Aorta (tissue), 5 donors: ENCODE measurements around the gene PLK1. TPM values are rescaled to one million over a fixed set of nuclear protein-coding genes. Genes with fewer than 3 reads are reported as not detected.
"Not testable (repeated sequence)": the region's sequence is repeated elsewhere in the genome, so short reads cannot be mapped to it uniquely, and the experiment has no call there.

Experiments used
- ATAC-seq: fragments of 200-7000 bp; cut with Tn5 transposase; one replicate; pipeline ENCODE4 v1.9.1; 2022; ENCODE audit warnings: moderate library complexity; ENCODE audit not compliant: low FRiP score
- DNase-seq, 2 donors: peaks; one replicate each; pipeline ENCODE4 v3.0.0-alpha.2; 2020
- H3K27ac ChIP-seq, 2 donors: one replicate each; pipeline ENCODE4 v1.5.1; 2013; ENCODE audit warnings: low read length in 2 of 2, mild to moderate bottlenecking in 2 of 2, moderate library complexity in 2 of 2, control low read depth in 1 of 2, inconsistent platforms in 1 of 2, low read depth in 1 of 2
- H3K27me3 ChIP-seq, 2 donors: one replicate each; pipeline ENCODE4 v1.6.1; 2013; ENCODE audit warnings: control low read depth in 1 of 2, low read length in 1 of 2, mild to moderate bottlenecking in 1 of 2, moderate library complexity in 1 of 2; ENCODE audit not compliant: insufficient read depth in 2 of 2, control insufficient read depth in 1 of 2
- H3K36me3 ChIP-seq, 2 donors: one replicate each; pipeline ENCODE4 v1.6.1; 2013; ENCODE audit warnings: control low read depth in 1 of 2, low read length in 1 of 2, mild to moderate bottlenecking in 1 of 2; ENCODE audit not compliant: insufficient read depth in 2 of 2, control insufficient read depth in 1 of 2
- H3K4me1 ChIP-seq, 2 donors: one replicate each; pipeline ENCODE4 v1.6.1; 2013; ENCODE audit warnings: low read length in 2 of 2, control low read depth in 1 of 2, mild to moderate bottlenecking in 1 of 2, moderate library complexity in 1 of 2; ENCODE audit not compliant: insufficient read depth in 2 of 2, control insufficient read depth in 1 of 2
- H3K4me3 ChIP-seq, 2 donors: one replicate each; pipeline ENCODE4 v1.5.1; 2013; ENCODE audit warnings: low read length in 2 of 2, control low read depth in 1 of 2, mild to moderate bottlenecking in 1 of 2
- H3K9me3 ChIP-seq: one replicate; pipeline ENCODE4 v1.6.1; 2013; ENCODE audit warnings: mild to moderate bottlenecking, low read length; ENCODE audit not compliant: control insufficient read depth
- WGBS, 2 donors: extraction: QIAGEN DNeasy Blood & Tissue Kit; methylation state at CpG; one replicate each; pipeline ENCODE4 v1.1.7; 2013; 5-methylcytosine and 5-hydroxymethylcytosine counted together
- intact Hi-C, 2 donors: fragments of 100-400 bp; cut with DNase I; formaldehyde crosslinking; loops; one replicate each; pipeline versions ENCODE4 v1.14.2 to v1.15.0; 2022
- polyA plus RNA-seq, 2 donors: library from polyadenylated mRNA; stranded (reverse); fragments of 200-250 nt; gene quantifications; one replicate each; pipeline ENCODE4 v1.2.3, GENCODE V29; 2013
- total RNA-seq, 2 donors: library from RNA; stranded (reverse); fragmentation: NEBNext Ultra II Directional; extraction: Animal tissue kit (Norgen Biotek cat#: 25700); gene quantifications; one replicate each; pipeline ENCODE4 v1.2.1, GENCODE V29; 2021
- donor health status: healthy with polysubstance abuse.
- donor health status: Bipolar disorder and iron deficiency.
- donor health status: DM: no; HTN: no; CAD: no.
- donor health status: DM: no; HTN: no; CAD: no.
- donor health status: DM: yes; HTN: yes; CAD: no.

PLK1 gene
- total and polyA plus RNA-seq, 4 donors: 0.88 to 4.7 (median 2.4) TPM

- ATAC-seq: no peak
- peak in 1 of 2 donors; percentile 42 for DNase-seq
- Histone ChIP-seq H3K27ac (no peak overlapping the region), H3K4me3 (no peak overlapping the region), H3K9me3 (peaks cover 5% of the 10 kb centered on the region), H3K4me1 (no peaks in the 10 kb centered on the region), H3K36me3 (no peaks in the 10 kb centered on the region), H3K27me3 (no peaks in the 10 kb centered on the region)
- intact Hi-C loops: no loop called here
- WGBS, 2 donors: 64 to 71% methylated on average over 4 of the region's 4 CpGs
Observed at GRCh38 chr16:23711785-23712184, 33.1 kb downstream of the PLK1 start.

DNA sequence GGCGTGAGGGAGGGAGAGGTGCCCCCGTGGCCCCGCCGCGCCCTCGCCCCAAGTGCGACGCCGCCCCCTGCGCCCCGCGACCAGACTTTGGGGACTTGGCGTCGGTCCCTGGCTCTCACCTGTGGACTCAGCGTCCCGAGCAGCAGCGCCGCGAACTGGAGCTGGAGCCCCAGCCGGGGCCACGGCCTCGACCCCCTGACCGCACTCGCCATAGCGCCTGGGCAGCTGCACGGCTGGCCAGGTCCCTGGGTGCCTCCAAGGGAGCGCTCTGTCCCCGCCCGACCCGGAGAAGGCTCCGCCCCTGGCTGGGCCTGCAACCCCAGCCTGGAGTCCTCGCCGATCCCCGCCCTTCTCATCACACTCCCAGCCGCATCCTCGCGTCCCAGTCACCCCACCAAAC, 34.3 kb downstream of the PLK1 start, which contains the start of gene ERN2:
ERN2 (minus strand) TSS at position 247 of the 400 bp plus-strand sequence; CDS start at position 212, 35 bp downstream.
- Histone ChIP-seq H3K36me3 (no peaks in the 10 kb centered on the region), H3K4me3 (no peak within 1 kb of the TSS), H3K4me1 (no peaks in the 10 kb centered on the region), H3K27ac (no peak within 1 kb of the TSS), H3K27me3 (no peaks in the 10 kb centered on the region), H3K9me3 (peaks cover 5% of the 10 kb centered on the region)
- intact Hi-C loops: no loop called here
- ATAC-seq (no peak), DNase-seq (no peak)
- 2 to 3% methylated on average over 29 to 37 of the region's 37 CpGs for WGBS, 2 donors

DNA sequence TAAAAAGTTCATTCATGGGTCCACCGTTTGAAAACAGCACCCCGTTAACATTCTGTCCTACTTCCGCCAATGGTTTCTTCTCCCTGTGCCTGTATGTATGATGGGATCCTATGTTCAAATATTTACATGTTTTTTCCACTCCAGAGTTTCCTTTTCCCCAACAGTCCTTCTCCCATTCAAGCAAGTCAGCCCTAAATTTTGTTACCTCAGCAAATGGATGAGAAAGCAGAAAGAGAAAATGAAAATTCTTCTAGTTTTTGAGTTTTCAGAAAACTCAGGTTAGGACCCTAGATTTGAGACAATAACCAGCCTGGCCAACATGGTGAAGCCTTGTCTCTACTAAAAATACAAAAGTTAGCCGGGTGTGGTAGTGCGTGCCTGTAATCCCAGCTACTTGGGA, 37.8 kb downstream of the PLK1 start:
- Histone ChIP-seq H3K36me3 (no peaks in the 10 kb centered on the region), H3K27ac (no peak overlapping the region), H3K27me3 (no peaks in the 10 kb centered on the region), H3K4me1 (no peaks in the 10 kb centered on the region), H3K4me3 (no peak overlapping the region), H3K9me3 (peaks cover 2% of the 10 kb centered on the region)
- no peak for ATAC-seq
- WGBS, 2 donors: 80 to 85% methylated on average over 5 of the region's 5 CpGs
- intact Hi-C loops: no loop called here
- no peak for DNase-seq

GRCh38 chr16:23722613-23723240, 44.0 kb downstream of the PLK1 start:
- intact Hi-C loops, H3K27me3 ChIP-seq, H3K27ac ChIP-seq, DNase-seq, H3K9me3 ChIP-seq, H3K36me3 ChIP-seq, H3K4me3 ChIP-seq, H3K4me1 ChIP-seq, ATAC-seq: not testable (repeated sequence)
- 76 to 80% methylated on average over 9 of the region's 9 CpGs for WGBS, 2 donors

DNA sequence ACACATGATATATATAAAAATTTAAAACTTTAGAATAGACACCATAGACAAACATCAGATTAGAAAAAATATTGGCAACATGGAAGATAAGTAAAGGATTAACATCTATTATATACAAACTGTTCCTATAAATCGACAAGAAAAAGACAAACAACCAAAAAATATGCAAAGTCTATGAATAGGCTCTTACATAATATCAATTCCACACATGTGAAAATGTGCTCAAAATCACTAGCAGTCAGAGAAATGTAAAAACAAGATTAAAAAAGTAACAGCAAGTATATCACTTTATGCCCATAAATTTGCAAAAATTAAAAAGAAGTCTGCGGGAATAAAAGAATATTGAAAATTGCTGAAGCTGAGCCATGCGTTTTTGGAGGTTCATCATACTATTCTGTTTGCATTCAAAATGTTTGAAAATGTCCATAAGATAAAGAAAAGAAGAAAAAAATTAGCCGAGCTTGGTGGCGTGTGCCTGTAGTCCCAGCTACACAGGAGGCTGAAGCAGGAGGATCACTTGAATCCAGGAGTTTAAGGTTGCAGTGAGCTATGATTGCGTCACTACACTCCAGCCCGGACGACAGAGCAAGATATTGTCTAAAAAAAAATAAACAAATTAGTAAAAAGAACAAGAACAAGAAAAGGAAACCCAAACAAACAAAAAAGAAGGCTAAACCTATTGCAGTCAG, 45.6 kb downstream of the PLK1 start:
- Histone ChIP-seq H3K36me3 (no peaks in the 10 kb centered on the region), H3K4me1 (no peaks in the 10 kb centered on the region), H3K4me3 (no peak overlapping the region), H3K27me3 (no peaks in the 10 kb centered on the region), H3K9me3 (peaks cover 2% of the 10 kb centered on the region), H3K27ac (no peak overlapping the region)
- ATAC-seq (no peak), DNase-seq (no peak)
- intact Hi-C loops: no loop called here
- WGBS, 2 donors: 65 to 73% methylated on average over 8 of the region's 8 CpGs

DNA sequence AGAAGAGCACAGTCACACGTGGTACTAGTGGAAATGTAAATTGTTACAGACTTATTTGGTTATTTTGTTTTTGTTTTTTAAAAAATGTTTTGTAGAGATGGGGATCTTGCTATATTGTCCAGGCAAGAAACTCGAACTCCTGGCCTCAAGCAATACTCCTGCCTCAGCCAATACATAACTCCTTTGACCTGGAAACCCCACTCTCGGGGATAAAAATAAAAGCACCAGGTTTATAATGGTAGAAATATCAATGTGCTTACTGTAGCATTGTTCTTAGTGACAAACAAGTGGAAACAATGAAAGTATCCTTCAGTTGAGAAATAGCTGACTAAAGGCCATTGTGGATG, 46.1 kb downstream of the PLK1 start:
- no peak for ATAC-seq
- WGBS, 2 donors: 57 to 62% methylated on average over 3 of the region's 3 CpGs
- no peaks in the 10 kb centered on the region for H3K27me3 ChIP-seq
- H3K27ac ChIP-seq: no peak overlapping the region
- no peaks in the 10 kb centered on the region for H3K4me1 ChIP-seq
- intact Hi-C loops: no loop called here
- no peak for DNase-seq
- no peaks in the 10 kb centered on the region for H3K36me3 ChIP-seq
- peaks cover 2% of the 10 kb centered on the region for H3K9me3 ChIP-seq
- H3K4me3 ChIP-seq: no peak overlapping the region

- H3K4me3 ChIP-seq: no peak overlapping the region
- no peak for ATAC-seq
- H3K9me3 ChIP-seq: no peaks in the 10 kb centered on the region
- no peaks in the 10 kb centered on the region for H3K27me3 ChIP-seq
- 87 to 93% methylated on average over 3 of the region's 3 CpGs for WGBS, 2 donors
- intact Hi-C loops: no loop called here
- no peaks in the 10 kb centered on the region for H3K36me3 ChIP-seq
- DNase-seq: no peak
- H3K4me1 ChIP-seq: no peaks in the 10 kb centered on the region
- no peak overlapping the region for H3K27ac ChIP-seq
Observed at GRCh38 chr16:23726710-23727109, 48.0 kb downstream of the PLK1 start.

DNA sequence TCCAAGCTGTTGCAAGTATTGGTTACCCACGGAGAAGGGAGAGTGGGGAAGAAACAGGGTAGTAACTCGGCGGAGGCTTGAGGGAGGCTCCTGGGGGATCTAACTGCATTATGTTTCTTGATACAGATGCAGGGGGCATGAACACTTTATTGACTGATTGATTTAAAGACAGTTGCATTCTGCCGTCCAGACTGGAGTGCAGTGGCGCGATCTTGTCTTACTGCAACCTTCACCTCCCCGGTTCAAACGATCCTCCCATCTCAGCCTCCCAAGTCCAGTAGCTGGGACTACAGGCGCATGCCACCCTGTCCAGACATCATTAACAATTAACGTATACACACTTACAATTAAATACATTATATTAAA, 49.4 kb downstream of the PLK1 start:
- Histone ChIP-seq H3K9me3 (no peaks in the 10 kb centered on the region), H3K4me3 (no peak overlapping the region), H3K4me1 (no peaks in the 10 kb centered on the region), H3K36me3 (no peaks in the 10 kb centered on the region), H3K27me3 (no peaks in the 10 kb centered on the region), H3K27ac (no peak overlapping the region)
- WGBS, 2 donors: 57 to 58% methylated on average over 10 of the region's 10 CpGs
- ATAC-seq: no peak
- intact Hi-C loops: no loop called here
- no peak for DNase-seq
